UCSD-AML1 (cell line): Measurements from ENCODE around the gene SSBP3.
"Not testable (repeated sequence)": the region's sequence is repeated elsewhere in the genome, so short reads cannot be mapped to it uniquely, and the experiment has no call there.

Experiments
- DNase-seq: peaks from one replicate; lab custom pipeline; 2025; ENCODE audit not compliant: unreplicated experiment; lab: John Stamatoyannopoulos, UW

Gene SSBP3

DNA sequence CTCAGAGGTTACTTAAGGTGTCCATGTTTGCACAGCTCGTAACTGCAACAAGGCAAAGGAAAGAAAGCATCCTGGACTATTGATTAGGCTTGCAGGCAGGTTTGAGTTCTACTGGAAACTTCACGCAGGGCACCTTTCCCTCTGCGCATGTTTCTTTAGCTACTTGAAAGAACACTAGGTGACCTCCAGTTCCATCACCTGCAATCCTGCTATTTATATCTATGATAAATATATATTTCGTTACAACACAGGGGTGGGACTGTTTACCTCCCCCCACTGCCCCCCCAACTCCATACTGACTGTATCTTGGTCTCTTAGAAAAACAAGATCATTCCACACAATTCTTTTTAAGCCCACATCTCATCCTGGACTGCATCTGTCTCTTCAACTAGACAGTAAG lies 12.1 kb downstream of the SSBP3 start:
- DNase-seq = no peak

DNA sequence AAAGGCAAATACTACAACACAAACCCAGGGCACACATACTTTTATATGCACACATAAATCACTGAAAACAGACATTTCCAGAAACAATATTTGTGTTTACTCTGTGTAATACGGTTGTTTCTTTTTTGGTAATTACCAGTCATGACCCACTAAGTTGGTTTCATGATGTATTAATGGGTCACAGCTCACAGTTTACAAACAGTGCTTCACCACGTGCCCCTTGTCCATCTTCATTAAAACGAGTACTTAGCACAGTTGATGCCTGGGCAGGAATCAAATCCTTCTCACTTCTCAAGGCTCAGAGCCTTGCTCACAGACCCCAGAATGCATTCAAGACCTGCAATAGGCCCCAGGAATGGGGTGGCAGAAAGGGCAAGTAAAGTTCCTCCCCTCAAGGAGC lies 13.8 kb downstream of the SSBP3 start:
- no peak for DNase-seq

DNA sequence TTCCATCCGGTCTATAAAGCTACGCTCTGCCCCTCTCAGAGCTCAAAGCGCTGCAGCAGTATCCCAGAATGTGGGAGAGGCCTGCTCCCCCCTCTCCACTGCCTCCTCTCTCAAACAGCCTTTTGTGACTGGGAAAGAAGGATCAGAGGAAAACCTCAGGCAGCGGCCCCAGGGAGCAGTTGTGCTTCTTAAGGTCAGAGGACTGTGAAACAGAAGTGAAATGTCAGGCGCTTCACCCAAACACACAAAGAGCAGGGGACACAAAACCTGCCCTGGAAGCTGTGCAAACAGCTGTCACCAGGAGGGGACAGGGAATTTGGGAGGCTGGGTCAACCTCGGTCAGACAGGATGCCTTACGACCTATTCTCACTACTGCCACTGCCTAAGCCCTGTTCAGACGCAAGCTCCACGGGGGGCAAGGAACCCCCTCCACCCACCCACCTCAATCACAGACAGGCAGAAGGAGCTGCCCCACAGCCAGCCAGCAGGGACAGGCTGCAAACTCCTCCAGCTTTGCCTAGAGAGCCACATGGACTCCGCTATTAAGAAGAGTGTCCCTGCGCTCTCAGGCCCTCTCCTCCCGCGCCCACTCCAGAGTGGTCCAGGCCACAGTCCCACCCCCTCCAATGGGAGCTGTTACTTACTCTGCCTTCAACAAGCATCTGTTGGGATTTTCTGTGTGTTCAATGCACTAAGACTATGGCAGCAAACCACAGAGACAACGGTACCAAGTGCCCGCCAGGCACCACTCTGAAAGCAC lies 14.6 kb downstream of the SSBP3 start:
- no peak for DNase-seq

DNA sequence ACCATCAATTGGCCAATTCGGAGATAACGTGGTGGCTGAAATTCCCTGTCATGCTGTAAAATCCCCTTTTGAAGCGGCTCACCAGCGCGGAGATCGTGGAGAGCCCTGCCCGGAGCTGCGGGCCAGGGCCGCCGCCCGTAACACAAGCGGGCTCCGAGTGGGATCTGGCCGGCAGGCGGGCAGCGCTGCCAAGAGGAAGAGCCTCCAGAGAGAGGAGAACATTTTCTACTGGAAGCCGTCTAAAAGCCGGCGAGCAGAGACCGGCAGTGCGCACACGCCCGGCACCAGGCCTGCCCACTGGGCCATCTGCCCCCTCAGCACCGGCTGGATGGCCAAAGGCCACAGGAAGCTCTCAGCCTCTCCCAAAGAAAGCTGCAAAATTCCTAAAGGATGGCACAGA lies 15.5 kb downstream of the SSBP3 start:
- DNase-seq = no peak

DNA sequence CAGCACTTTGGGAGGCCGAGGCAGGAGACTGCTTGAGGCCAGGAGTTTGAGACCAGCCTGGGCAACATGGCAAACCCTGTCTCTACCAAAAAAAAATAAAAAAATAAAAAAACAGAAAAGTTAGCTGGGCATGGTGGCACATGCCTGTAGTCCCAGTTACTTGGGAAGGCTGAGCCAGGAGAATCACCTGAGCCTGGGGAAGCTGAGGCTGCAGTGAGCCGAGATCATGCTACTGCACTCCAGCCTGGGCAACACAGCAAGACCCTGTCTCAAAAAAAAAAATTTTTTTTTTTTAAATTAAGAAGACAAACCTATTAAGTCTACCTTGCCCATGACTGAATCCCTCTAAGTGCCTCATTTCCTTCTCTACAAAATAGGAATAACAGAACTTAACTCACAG lies 16.6 kb downstream of the SSBP3 start:
- DNase-seq = not testable (repeated sequence)

DNA sequence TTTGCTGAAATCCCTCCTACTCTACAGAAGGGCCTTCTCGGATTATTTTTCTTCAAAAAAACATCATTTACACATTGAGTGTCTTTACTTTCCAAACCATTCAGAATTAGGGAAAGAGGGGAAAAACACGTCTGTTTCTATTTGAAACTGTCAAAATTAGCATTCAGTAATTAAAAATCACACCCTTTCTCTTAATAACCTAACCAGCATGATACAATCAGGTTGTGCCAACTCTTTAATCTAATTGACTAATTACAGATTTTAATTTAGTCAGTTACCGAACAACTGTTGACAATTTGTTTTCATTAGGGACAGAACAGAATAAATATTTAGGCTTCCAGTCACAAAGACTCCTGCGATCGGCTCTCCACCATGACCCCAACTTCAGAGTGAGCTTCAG lies 18.8 kb downstream of the SSBP3 start:
- DNase-seq = no peak

DNA sequence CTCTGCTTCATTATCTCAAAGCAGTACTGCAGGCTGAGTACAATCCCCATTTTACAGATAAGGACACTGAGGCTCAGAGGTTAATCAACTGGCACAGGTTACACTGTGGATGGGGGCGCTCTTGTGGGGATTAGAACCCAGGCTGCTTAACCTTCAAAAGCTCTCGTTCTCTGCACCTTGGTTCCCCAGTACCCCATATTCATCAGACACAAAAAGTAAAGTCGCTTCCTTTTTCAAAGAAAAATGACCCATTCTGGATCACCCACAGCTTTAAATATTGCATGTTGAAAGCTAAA lies 20.5 kb downstream of the SSBP3 start:
- no peak for DNase-seq

DNA sequence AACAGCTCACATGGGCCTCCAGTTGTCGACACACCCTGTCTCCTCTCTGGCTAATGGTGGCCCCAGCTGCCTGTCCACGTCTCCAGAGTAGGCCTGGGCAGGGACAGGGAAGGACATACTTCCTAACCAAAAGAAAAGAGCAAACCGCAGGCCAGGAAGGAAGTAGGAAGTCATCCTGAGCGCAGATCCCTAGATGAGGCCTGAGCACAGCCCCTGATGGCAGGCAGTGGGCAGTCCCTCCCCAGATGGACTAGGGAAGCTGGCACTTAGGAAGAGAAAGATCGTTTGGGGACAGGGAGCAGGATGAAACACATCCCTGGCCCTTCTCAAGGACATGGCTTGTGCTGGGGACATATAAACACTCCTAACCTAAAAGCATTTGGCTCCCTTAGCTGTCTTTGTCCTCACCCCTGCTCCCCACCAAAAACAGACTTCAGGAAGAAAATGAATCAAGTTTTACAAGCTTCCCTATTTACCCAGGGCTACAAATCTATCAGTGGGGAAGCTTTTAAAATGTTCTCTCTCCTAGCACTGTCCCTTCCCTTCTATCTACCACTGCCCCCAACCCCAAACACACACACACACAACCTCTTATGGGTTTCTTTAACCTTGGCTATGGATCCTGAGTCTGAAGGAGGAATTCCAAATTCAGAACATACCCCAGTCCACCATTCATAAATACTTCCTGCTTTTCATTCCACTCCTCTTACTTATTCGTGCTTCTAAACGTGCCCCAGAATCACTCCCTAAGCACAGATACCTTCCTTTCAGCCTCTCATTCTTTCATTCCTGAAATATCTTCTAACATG lies 21.1 kb downstream of the SSBP3 start:
- DNase-seq = no peak

DNA sequence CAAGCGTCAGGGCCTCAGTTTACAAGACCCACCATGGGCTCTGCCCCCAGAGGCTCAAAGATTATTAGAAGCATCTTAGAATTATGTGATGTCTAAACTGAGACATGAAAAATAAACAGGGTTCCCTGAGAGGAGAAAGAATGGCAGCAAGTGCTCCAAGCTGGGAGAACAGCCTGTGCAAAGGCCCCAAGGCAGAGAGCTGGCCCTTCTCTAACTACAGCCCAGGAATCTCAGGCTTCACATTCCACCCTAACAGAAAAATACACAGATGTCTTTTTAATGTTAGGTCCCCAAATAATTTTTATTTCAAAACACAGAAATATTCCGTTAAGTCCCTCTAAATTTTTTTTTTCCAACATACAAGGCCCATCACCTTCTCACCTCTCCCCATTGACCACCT lies 21.7 kb downstream of the SSBP3 start:
- DNase-seq = no peak

DNA sequence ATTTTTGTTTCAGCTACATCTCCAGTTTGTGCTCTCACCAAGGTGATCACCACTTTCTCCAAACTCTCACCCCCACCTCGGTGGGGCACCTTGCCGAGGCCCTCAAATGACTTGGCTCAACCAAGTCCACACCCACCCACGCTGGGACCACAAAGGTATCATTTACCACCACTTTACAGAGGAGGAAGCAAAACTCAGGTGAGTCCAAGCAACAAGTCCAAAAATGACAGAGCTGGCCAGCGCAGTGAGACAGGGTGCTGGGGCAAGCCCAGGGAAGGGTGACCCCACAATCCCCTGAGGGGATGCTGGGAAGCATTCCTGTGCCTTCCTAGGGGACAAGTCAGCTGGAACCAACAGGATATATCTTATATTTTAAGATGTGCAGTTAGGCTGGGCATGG lies 24.7 kb downstream of the SSBP3 start:
- DNase-seq = no peak

DNA sequence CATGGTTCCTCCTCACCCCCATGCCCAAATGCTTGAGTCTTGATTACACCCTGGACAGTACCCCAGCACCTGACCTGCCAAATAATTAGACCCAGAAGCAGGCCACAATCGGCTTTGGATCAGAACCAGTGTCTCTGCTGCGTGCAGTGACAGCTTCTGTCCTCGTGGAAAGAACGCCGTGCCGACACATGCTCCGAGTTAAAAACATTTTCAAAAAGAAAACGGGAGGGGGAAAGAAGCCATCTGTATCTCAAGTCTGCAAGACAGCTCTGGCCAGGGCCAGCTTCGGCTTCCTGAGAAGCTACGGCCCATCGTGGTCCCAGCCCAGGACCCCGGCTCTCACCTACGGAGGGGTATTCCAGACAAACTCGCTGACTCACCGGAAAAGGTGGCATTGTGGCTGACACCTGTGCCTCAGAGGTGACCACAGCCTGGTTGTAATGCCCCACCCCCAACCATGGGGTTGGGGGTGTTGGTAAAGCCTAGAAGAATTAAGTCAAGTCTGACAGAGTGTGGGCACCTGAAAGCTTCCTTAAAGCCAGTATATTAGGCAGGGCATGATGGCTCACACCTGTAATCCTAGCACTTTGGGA lies 25.8 kb downstream of the SSBP3 start:
- DNase-seq = no peak

DNA sequence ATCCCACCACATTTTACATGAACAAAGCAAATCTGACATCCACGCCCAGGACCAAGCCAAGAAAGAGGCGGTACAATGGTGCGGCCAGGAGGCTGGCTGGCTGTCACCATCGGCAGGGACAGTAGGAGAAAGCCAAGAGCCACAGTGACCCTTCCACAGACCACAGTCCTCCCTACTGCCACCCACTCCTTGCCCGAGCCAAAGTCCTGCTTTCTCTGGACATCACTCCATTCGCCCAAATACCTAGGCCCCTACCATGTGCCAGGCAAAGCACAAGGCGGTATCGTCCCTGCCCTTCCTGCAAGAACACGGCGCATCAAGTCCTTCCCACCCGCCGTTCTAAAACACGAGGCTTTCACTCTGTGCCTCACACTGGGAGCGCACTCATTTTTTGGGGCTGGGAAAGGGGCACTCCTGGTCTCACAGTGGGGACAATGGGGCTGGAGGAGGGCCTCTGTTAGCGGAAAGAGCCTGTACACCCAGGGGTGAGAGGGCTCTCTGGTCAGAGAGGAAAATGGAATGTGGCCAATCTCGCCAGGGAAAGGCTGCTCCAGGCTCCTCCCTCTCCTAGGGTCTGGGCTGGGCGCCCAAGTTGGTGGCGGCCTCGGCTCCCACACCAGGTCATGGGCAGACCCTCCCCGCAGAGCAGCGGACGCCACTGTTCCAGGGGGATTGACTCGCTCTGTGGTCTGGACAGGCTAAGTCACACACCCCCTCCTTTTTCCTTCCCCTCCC lies 26.5 kb downstream of the SSBP3 start:
- no peak for DNase-seq

DNA sequence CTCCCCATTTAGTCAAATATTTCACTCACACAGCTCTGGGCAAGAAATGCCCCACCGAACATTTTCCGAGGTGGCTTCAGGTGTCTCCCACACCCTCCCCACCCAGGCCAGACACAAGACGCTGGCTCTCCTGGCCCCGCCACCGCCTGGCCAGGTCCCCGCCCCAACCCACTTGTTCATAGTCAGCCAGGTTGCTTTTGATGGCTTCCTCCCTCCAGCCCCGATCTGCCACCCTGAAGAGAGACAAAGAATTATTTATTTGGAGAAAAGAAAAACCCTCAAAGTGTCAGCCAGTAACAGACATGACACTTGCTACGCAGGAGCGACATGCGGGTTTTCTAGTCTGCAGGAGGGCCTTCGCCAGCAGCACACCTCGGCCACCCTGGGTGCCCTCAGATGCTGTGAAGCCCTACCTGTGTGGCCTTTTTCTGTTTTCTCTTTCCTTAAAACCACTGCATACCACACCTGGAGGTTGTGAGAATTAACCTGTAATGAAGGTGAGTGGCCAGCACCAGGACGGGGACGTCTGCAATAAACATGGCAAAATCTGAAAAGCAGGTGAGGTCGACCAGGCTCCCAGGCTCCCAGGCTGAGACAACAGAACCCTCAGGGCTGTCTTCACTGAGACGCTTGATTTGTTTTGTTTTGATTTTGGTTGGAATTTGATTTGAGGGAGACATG lies 27.2 kb downstream of the SSBP3 start:
- DNase-seq = no peak

DNA sequence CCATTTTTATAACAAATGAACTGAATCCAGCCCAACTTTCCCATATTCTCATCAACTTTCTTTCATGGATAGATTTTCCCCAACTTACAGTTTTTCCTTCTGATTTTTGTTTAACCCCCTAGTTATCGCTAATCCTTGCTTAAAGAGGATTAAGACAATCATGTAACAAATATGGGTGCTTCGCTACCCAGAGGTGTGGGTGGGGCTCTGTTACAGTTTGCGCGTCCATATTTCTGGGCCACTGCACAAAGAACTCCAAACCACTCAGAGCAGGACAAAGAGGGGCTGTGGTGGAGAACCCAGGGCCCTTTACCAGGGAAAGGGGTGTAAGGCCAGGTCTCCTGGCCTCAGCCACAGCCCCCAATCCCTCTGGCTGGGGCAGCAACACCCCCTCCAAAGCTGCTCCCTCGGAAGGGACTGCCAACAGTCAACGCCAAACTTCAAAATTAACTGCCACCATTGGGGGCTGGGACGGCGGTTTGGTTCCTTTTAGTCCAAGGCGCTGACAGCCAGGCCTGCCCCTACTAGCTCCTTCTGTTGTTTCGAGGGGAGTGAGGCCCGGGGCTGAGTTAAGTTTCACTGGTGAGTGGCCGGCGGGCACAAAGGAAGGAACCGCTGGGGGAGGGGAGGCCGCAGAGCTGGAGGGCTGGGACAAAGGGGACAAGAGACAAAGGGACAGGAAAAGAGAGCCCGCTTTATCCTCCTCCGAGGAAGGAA lies 27.9 kb downstream of the SSBP3 start:
- peak; percentile 73 for DNase-seq

DNA sequence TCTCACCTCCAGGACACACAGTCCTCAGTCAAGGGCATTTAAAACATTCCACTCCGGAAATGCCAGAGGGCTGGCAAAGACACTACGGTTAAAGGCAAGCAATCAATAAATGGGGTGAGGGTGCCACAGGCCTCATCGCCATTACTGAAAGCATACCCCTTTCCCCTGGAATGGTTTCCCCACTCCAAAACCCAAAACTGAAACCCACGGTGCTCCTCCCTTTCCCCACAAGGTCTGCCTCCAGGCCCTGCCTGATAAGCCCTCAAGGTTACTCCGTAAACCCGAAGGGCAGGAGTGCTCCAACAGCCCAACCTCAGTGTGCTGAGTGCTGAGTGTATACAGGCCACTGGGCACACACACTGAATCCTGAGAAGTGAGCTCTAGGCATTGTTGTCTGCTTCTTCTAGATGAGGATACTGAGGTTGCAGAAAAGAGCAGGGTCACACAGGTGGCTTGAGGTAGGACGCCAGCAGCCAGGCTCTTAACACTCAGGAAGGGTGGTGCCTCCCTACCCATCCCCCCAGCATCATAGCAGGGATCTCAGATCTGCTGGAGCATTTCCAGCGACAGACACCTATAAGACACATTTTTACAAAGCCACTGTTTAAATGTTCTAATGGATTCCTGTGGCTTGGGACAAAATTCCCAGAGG lies 29.0 kb downstream of the SSBP3 start:
- DNase-seq = no peak

DNA sequence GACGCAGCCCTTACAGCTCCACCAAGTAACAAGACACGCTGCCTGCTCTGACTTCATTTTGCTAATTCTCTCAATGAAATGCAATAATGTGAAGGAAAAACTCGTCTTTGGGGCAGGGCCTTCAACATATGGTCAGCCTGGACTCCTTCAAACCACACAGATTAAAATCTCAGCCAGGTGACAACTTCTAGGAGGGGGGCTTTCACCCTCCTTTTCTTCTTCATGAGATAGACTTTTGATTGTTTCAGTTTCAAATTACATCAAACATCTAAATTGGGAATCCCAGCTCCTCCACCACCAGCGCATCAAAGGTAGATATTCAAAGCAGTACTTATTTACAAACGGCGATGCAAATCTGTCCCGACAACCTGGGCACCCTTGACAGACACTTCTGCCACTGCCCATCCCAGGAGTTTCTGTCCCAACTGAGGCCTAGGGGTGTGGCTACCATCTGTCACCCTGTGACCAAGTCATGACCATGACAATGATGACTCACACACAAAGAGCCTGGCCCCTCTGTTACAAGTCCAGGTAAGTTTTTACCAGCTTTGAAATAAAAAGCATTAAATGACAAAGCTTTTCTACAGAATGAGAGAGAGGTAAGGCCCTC lies 29.7 kb downstream of the SSBP3 start:
- no peak for DNase-seq

DNA sequence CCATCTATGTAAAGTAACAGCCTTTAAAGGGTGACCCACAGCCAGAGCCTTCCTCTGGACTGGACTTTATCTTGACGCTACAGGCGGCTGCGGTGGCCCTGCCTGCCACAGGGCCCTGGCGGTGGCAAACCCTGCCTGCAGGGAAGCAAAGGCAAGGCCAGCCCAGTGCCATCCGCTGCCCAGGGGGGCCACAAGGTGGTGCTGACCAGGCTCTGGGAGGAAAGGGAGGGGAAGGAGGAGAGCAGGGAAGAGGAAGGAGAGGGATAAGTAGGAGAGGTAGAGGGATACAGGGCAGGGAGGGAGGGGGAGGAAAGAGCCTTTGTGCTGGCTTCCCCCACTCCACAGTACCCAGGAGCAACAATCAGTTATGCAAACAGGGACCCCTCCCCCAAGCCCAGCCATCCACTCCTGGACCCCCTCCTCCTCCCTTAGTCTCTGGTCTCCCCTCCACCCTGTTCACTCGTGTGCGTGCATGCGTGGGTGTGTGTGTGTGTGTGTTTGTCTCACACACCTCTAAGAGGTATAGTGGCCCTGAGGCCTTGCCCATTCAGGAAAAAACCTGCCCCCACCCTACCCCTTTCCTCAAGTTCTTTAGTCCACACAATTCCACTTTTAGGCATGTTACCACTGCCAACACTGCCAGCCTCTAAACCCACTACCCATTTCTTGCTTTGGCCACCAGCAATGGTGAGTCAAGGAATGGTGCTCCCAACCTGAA lies 30.3 kb downstream of the SSBP3 start:
- DNase-seq = peak; percentile 33

DNA sequence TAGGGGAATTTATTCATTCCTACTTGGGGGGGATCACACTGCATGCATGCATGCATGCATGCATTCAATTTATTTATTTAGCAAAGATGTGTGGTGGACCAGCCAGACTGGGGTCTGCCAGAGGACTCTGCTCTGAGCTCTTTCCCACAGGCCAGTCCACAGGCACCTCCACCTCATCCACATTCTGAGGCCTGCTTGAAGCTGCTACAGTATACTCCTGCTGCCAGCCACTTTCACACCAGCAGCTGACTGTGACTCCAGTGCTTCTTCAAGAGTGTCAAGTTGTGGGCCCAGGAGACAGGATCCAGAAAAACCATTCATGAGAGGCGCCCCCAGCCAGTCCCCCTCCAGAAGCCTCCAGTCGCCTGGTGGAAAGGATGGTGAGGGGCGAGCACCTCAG lies 30.9 kb downstream of the SSBP3 start:
- no peak for DNase-seq

DNA sequence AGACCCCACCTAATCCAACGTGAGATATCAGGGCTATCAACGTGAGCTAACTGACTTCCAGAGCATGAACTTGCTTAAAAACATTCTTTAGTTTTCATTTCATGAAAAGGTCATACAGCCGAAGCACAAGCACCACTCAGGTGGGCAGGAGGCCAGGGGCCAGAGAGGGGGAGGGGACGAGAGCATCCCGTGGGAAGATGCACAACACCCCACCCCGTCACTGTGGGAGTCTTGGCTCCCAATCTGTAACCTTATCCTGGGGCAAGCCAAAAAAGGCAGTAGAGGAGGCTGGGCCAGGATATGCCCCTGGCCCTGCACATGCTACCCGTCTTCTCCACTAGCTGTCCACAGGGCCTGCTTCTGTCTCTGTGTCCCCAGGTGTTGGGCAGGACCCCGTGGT lies 31.4 kb downstream of the SSBP3 start:
- no peak for DNase-seq
